B cell (primary cell): ENCODE results near the gene KLHL15.

Experiments used
- CTCF ChIP-seq: fragments of 200-600 bp; IDR thresholded peaks from one replicate; pipeline ENCODE4 v1.8.0; 2022; ENCODE audit warnings: antibody characterized with exemption, mild to moderate bottlenecking
- EZH2 ChIP-seq: IDR thresholded peaks from 2 replicates; pipeline ENCODE4 v1.6.1; 2012; ENCODE audit warnings: borderline replicate concordance, low read depth, mild to moderate bottlenecking, moderate library complexity, low read length; ENCODE audit not compliant: insufficient read depth, poor library complexity, severe bottlenecking

GRCh38 chrX:23964191-23964590 is 62.8 kb downstream of the KLHL15 start:
- no peak for TF ChIP-seq CTCF
- no peak for TF ChIP-seq EZH2
